Effector memory CD8-positive, alpha-beta T cell (primary cell): ENCODE measurements around the gene SLC7A5.
"Not testable (repeated sequence)": the region's sequence is repeated elsewhere in the genome, so short reads cannot be mapped to it uniquely, and the experiment has no call there.

Experiments used
- ATAC-seq: fragments of 150-1000 bp; cut with Tn5 transposase; replicated peaks from 2 replicates; pipeline ENCODE4 v1.10.0; 2021; ENCODE audit warnings: mild to moderate bottlenecking, moderate library complexity
- DNase-seq, 3 experiments: peaks; one replicate each; pipeline ENCODE4 v3.0.0; 2021
- H3K27ac Mint-ChIP-seq, 2 donors: one replicate each; pipeline ENCODE4 v1.8.0; 2022; ENCODE audit warnings: mild to moderate bottlenecking in 2 of 2, mixed read lengths in 2 of 2, moderate library complexity in 2 of 2
- H3K27me3 Mint-ChIP-seq, 2 donors: one replicate each; pipeline ENCODE4 v1.8.0; 2022; ENCODE audit warnings: mixed read lengths in 2 of 2
- H3K36me3 Mint-ChIP-seq: one replicate; pipeline ENCODE4 v1.8.0; 2022; ENCODE audit warnings: mild to moderate bottlenecking, moderate library complexity, mixed read lengths; ENCODE audit not compliant: insufficient read depth
- H3K4me1 Mint-ChIP-seq, 2 donors: one replicate each; pipeline ENCODE4 v1.8.0; 2022; ENCODE audit warnings: low read depth in 2 of 2, mixed read lengths in 2 of 2
- H3K4me3 Mint-ChIP-seq, 2 donors: one replicate each; pipeline ENCODE4 v1.8.0; 2022; ENCODE audit warnings: mild to moderate bottlenecking in 2 of 2, mixed read lengths in 2 of 2, moderate library complexity in 2 of 2
- H3K9me3 Mint-ChIP-seq, 2 donors: one replicate each; pipeline ENCODE4 v1.8.0; 2022; ENCODE audit warnings: mixed read lengths in 2 of 2
- total RNA-seq, 9 experiments: gene quantifications; one replicate each; lab custom pipeline; 2026; lab: John Stamatoyannopoulos, UW

SLC7A5 gene
- total RNA-seq, result 40.8 to 1,543 (median 323) reads per million in 9 experiments

- H3K27me3 Mint-ChIP-seq, H3K9me3 Mint-ChIP-seq: not testable (repeated sequence)
- Mint-ChIP-seq H3K36me3 (peaks cover 65% of the 10 kb centered on the region), H3K4me3 (peak within 1 kb of the TSS; percentile 93 to 95), H3K27ac (peak within 1 kb of the TSS; percentile 98 to 99), H3K4me1 (peaks cover 36 to 43% of the 10 kb centered on the region in 2 donors)
- DNase-seq (peak; percentile 85 to 90 (median 88)), ATAC-seq (peak; percentile 53)
These were observed at the start of gene SLC7A5 for GRCh38 chr16:87869061-87869878. TSS of gene SLC7A5 (minus strand) at chr16:87869507. CDS start at chr16:87869422, 85 bp downstream.

GRCh38 chr16:87918338-87918737 is 49.0 kb upstream of the SLC7A5 start:
- H3K27me3 Mint-ChIP-seq, result peaks cover 16 to 28% of the 10 kb centered on the region in 2 donors
- peaks cover 4% of the 10 kb centered on the region for H3K36me3 Mint-ChIP-seq
- peak overlapping the region in 1 of 2 donors; percentile 13 for H3K4me3 Mint-ChIP-seq
- peaks cover 0 to 2% of the 10 kb centered on the region in 2 donors for H3K4me1 Mint-ChIP-seq
- no peaks in the 10 kb centered on the region for H3K9me3 Mint-ChIP-seq
- DNase-seq, result no peak
- no peak overlapping the region for H3K27ac Mint-ChIP-seq
- ATAC-seq, result no peak

DNA sequence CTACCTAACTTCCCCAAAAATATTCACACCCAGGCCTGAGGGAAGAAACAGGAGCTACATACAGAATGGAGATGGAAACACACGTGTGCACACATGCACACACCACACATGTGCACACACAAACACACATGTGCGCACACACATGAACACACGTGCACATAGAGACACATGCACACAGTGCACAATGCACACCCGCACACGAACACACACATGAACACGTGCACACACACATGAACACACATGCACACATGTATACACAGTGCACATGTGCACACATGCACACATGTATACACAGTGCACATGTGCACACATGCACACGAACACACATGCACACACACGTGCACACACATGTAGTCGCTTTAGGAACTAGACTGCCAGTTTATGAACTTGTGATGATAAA is 48.2 kb upstream of the SLC7A5 start:
- Mint-ChIP-seq H3K27me3 (peaks cover 20 to 34% of the 10 kb centered on the region in 2 donors), H3K4me1 (peaks cover 0 to 2% of the 10 kb centered on the region in 2 donors), H3K4me3 (no peak overlapping the region), H3K27ac (no peak overlapping the region), H3K36me3 (peaks cover 4% of the 10 kb centered on the region), H3K9me3 (no peaks in the 10 kb centered on the region)
- ATAC-seq (no peak), DNase-seq (no peak)

- Mint-ChIP-seq H3K27me3 (peaks cover 26 to 41% of the 10 kb centered on the region in 2 donors), H3K4me3 (no peak overlapping the region), H3K4me1 (peaks cover 0 to 2% of the 10 kb centered on the region in 2 donors), H3K36me3 (peaks cover 6% of the 10 kb centered on the region), H3K27ac (no peak overlapping the region), H3K9me3 (no peaks in the 10 kb centered on the region)
- no peak for DNase-seq
- no peak for ATAC-seq
These were observed 45.5 kb upstream of the SLC7A5 start for GRCh38 chr16:87914812-87915211.

DNA sequence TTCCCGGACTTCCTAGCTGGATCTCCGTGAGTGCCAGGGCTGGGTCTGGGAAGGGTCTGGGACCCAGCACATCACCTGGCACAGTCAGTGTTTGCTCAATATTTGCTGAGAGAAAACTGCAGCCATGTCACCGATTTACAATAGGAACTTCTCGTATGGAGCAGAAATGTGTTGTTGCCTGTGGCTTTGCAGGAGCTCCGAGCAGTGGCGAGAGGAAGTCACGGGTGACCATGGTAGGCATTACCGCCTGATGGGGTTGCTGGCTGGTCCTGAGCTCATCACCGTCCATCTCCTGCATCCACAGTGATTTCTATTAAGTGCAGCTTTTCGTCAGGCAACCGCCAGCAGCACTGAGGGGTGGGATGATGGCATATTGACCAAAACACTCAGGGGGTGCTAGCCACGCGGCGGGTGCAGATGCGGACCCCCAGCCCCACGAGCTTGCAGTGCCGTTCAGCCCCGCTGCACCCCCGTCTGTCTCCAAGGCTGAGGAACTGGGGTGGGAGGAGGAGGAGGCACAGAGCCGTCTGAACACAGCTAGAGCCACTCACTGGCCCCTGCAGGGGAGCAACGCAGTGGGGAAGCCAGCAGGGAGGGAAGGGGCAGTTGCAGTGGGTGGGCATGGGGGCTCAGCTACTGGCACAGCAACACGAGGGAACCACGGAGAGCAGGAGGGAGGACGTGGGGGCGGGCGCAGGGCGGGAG is 44.9 kb upstream of the SLC7A5 start:
- ATAC-seq, H3K36me3 Mint-ChIP-seq, H3K4me3 Mint-ChIP-seq: not testable (repeated sequence)

GRCh38 chr16:87912691-87913090 is 43.4 kb upstream of the SLC7A5 start:
- peaks cover 25 to 34% of the 10 kb centered on the region in 2 donors for H3K27me3 Mint-ChIP-seq
- not testable (repeated sequence) for H3K36me3 Mint-ChIP-seq, H3K27ac Mint-ChIP-seq, DNase-seq, H3K4me1 Mint-ChIP-seq, H3K9me3 Mint-ChIP-seq, ATAC-seq
- H3K4me3 Mint-ChIP-seq, result peak overlapping the region in 1 of 2 donors; percentile 19

More for the DNA sequence above, 44.9 kb upstream of the SLC7A5 start:
- not testable (repeated sequence) for H3K9me3 Mint-ChIP-seq, DNase-seq, H3K27ac Mint-ChIP-seq, H3K4me1 Mint-ChIP-seq
- peaks cover 30 to 46% of the 10 kb centered on the region in 2 donors for H3K27me3 Mint-ChIP-seq

- not testable (repeated sequence) for H3K4me3 Mint-ChIP-seq
These were observed 41.9 kb upstream of the SLC7A5 start for GRCh38 chr16:87911106-87911763.

GRCh38 chr16:87909203-87909935 is 40.1 kb upstream of the SLC7A5 start:
- not testable (repeated sequence) for H3K4me1 Mint-ChIP-seq, H3K9me3 Mint-ChIP-seq, H3K4me3 Mint-ChIP-seq, H3K36me3 Mint-ChIP-seq, H3K27ac Mint-ChIP-seq
- peak; percentile 81 to 84 (median 81) for DNase-seq
- H3K27me3 Mint-ChIP-seq, result peaks cover 25 to 31% of the 10 kb centered on the region in 2 donors
- peak; percentile 95 for ATAC-seq

More at GRCh38 chr16:87911106-87911763, 41.9 kb upstream of the SLC7A5 start:
- H3K36me3 Mint-ChIP-seq, H3K9me3 Mint-ChIP-seq, H3K27ac Mint-ChIP-seq, ATAC-seq, H3K4me1 Mint-ChIP-seq, DNase-seq: not testable (repeated sequence)
- H3K27me3 Mint-ChIP-seq, result peaks cover 25 to 32% of the 10 kb centered on the region in 2 donors

- not testable (repeated sequence) for H3K4me3 Mint-ChIP-seq, H3K9me3 Mint-ChIP-seq, ATAC-seq, H3K36me3 Mint-ChIP-seq, H3K4me1 Mint-ChIP-seq, DNase-seq, H3K27ac Mint-ChIP-seq
- H3K27me3 Mint-ChIP-seq, result peaks cover 15 to 21% of the 10 kb centered on the region in 2 donors
These were observed 38.8 kb upstream of the SLC7A5 start for GRCh38 chr16:87908101-87908500.

DNA sequence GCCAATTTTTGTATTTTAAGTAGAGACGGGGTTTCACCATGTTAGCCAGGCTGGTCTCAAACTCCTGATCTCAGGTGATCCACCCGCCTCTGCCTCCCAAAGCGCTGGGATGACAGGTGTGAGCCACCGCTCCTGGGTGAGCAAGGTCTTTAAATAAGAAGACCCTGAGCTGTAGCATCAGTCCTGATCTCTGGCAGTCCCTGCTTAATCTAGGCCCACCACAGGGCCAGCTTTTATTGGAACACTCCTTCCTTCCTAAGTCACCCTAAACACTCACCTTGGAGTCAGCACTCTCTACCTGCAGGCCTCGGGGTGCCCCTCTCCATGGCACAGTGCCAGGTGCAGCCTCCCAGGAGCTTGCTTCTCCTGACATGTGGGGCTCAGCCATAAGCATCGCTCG is 36.2 kb upstream of the SLC7A5 start:
- DNase-seq, H3K9me3 Mint-ChIP-seq, H3K27me3 Mint-ChIP-seq, H3K4me3 Mint-ChIP-seq, H3K36me3 Mint-ChIP-seq, H3K27ac Mint-ChIP-seq, ATAC-seq, H3K4me1 Mint-ChIP-seq: not testable (repeated sequence)

DNA sequence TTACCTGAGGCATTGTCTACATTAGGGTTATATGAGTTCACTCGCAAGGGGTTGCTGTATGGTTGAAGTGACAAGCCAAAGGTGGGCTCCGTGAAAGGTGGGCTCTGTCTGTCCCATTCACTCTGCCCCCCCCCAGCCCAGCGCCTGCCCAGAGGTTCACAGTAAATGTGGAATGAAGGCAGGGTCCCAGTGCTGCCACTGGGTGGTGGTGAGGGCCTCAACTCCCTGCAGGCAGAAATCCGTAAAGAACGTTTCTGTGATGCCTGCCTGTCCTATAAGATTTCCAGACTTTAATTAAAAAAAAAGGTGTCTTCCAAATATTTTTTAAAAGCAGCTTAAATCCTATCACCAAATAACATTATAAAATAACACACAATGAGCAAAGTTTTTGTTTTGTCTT is 35.7 kb upstream of the SLC7A5 start:
- not testable (repeated sequence) for H3K9me3 Mint-ChIP-seq, H3K4me1 Mint-ChIP-seq, ATAC-seq, DNase-seq, H3K27me3 Mint-ChIP-seq, H3K4me3 Mint-ChIP-seq, H3K36me3 Mint-ChIP-seq, H3K27ac Mint-ChIP-seq

- not testable (repeated sequence) for H3K27me3 Mint-ChIP-seq, DNase-seq, H3K4me3 Mint-ChIP-seq, ATAC-seq, H3K9me3 Mint-ChIP-seq, H3K27ac Mint-ChIP-seq
- Mint-ChIP-seq H3K4me1 (peaks cover 27 to 30% of the 10 kb centered on the region in 2 donors), H3K36me3 (peaks cover 11% of the 10 kb centered on the region)
These were observed 31.2 kb upstream of the SLC7A5 start for GRCh38 chr16:87900489-87900888.
